SU-DHL-6 (cell line): ENCODE measurements around the gene WWP2.

ENCODE experiments used
- H2AFZ ChIP-seq: fragments of 200-600 bp; sonication (generic); 2 replicates; pipeline ENCODE4 v1.6.1; 2014; ENCODE audit warnings: low read depth, mild to moderate bottlenecking, moderate library complexity, mixed read lengths, antibody characterized with exemption, low read length; ENCODE audit not compliant: severe bottlenecking
- H3F3A ChIP-seq: fragments of 200-600 bp; shearing (Covaris generic); 2 replicates; pipeline ENCODE4 v1.6.0; 2016; ENCODE audit warnings: antibody characterized with exemption, mild to moderate bottlenecking; ENCODE audit not compliant: insufficient read depth
- H3K27ac ChIP-seq: fragments of 200-600 bp; sonication (generic); 2 replicates; pipeline ENCODE4 v1.5.1; 2016; ENCODE audit warnings: low read depth, mild to moderate bottlenecking, low read length, moderate library complexity, mixed read lengths
- H3K27me3 ChIP-seq: fragments of 200-600 bp; sonication (generic), shearing (Covaris generic); 2 replicates; pipeline ENCODE4 v1.6.0; 2014; ENCODE audit warnings: mild to moderate bottlenecking, low read length
- H3K36me3 ChIP-seq: fragments of 200-600 bp; sonication (generic); 2 replicates; pipeline ENCODE4 v1.6.1; 2014; ENCODE audit warnings: mild to moderate bottlenecking, low read length, mixed read lengths
- H3K4me2 ChIP-seq: fragments of 300-600, 200-600 bp; shearing (Covaris generic), sonication (generic); 2 replicates; pipeline ENCODE4 v1.6.0; 2014; ENCODE audit warnings: low read length, low read depth, mild to moderate bottlenecking; ENCODE audit not compliant: poor library complexity, severe bottlenecking
- H3K4me3 ChIP-seq: fragments of 200-600 bp; sonication (generic); 2 replicates; pipeline ENCODE4 v1.5.1; 2014; ENCODE audit warnings: antibody characterized with exemption, low read length, mild to moderate bottlenecking, mixed read lengths; ENCODE audit not compliant: insufficient read depth, poor library complexity, severe bottlenecking
- H3K79me2 ChIP-seq: fragments of 200-600 bp; sonication (generic); 2 replicates; pipeline ENCODE4 v1.6.1; 2014; ENCODE audit warnings: mild to moderate bottlenecking, low read length, moderate library complexity; ENCODE audit not compliant: insufficient read depth
- H3K9ac ChIP-seq: fragments of 200-600 bp; sonication (generic); 2 replicates; pipeline ENCODE4 v1.7.0; 2014; ENCODE audit warnings: mild to moderate bottlenecking, low read length
- H3K9me2 ChIP-seq: fragments of 200-600 bp; sonication (generic); replicated peaks from 2 replicates; pipeline ENCODE4 v1.6.1; 2014; ENCODE audit warnings: low read length; ENCODE audit not compliant: insufficient read depth
- H3K9me3 ChIP-seq: fragments of 200-600 bp; sonication (generic); 2 replicates; pipeline ENCODE4 v1.6.1; 2014; ENCODE audit warnings: low read length, mixed read lengths; ENCODE audit not compliant: insufficient read depth
- H4K20me1 ChIP-seq: fragments of 200-600 bp; sonication (generic); 2 replicates; pipeline ENCODE4 v1.6.1; 2014; ENCODE audit warnings: low read depth, mild to moderate bottlenecking, antibody characterized with exemption, low read length, moderate library complexity, mixed read lengths
- CTCF ChIP-seq: fragments of 200-600 bp; sonication (generic); IDR thresholded peaks from one replicate; pipeline ENCODE4 v1.5.1; 2017; ENCODE audit warnings: antibody characterized with exemption, mild to moderate bottlenecking, low read length, moderate library complexity; ENCODE audit not compliant: insufficient read depth, poor library complexity, severe bottlenecking
- EZH2phosphoT487 ChIP-seq: fragments of 200-600 bp; sonication (generic), shearing (Covaris generic); conservative IDR thresholded peaks from 2 replicates; pipeline ENCODE4 v1.6.1; 2018; ENCODE audit warnings: mild to moderate bottlenecking, antibody characterized with exemption, low read length, moderate library complexity, mixed read lengths

Gene WWP2

GRCh38 chr16:69885722-69886121 lies 123.6 kb downstream of the WWP2 start:
- H3K27ac ChIP-seq: no peak overlapping the region
- peaks cover 6% of the 10 kb centered on the region; the same call in 1 of the 2 replicates for H3K36me3 ChIP-seq
- H3K79me2 ChIP-seq: no peaks in the 10 kb centered on the region
- H3F3A ChIP-seq: no peaks in the 10 kb centered on the region
- H3K9me2 ChIP-seq: no peaks in the 10 kb centered on the region
- no peak overlapping the region for H3K9ac ChIP-seq
- no peaks in the 10 kb centered on the region for H4K20me1 ChIP-seq
- H3K9me3 ChIP-seq: no peaks in the 10 kb centered on the region
- TF ChIP-seq CTCF: no peak
- no peak for TF ChIP-seq EZH2phosphoT487
- no peak overlapping the region for H2AFZ ChIP-seq
- no peaks in the 10 kb centered on the region for H3K27me3 ChIP-seq
- H3K4me2 ChIP-seq: no peak overlapping the region
- H3K4me3 ChIP-seq: no peak overlapping the region

- TF ChIP-seq EZH2phosphoT487: no peak
- Histone ChIP-seq H3K4me2 (no peak overlapping the region), H3K4me3 (no peak overlapping the region)
Measured at GRCh38 chr16:69886726-69887125, 124.6 kb downstream of the WWP2 start.

GRCh38 chr16:69888005-69888590 lies 126.0 kb downstream of the WWP2 start:
- Histone ChIP-seq H3K27ac (no peak overlapping the region), H3K4me2 (no peak overlapping the region), H3K4me3 (no peak overlapping the region), H3K9ac (no peak overlapping the region), H4K20me1 (no peaks in the 10 kb centered on the region), H3K36me3 (peaks cover 6% of the 10 kb centered on the region; the same call in 1 of the 2 replicates), H3K9me2 (no peaks in the 10 kb centered on the region), H2AFZ (no peak overlapping the region), H3K27me3 (no peaks in the 10 kb centered on the region), H3K79me2 (no peaks in the 10 kb centered on the region), H3F3A (no peaks in the 10 kb centered on the region), H3K9me3 (no peaks in the 10 kb centered on the region)
- TF ChIP-seq EZH2phosphoT487 (no peak), CTCF (no peak)

More at GRCh38 chr16:69886726-69887125, 124.6 kb downstream of the WWP2 start:
- Histone ChIP-seq H3K79me2 (no peaks in the 10 kb centered on the region), H3K27ac (no peak overlapping the region), H3F3A (no peaks in the 10 kb centered on the region), H4K20me1 (no peaks in the 10 kb centered on the region), H3K9me3 (no peaks in the 10 kb centered on the region), H2AFZ (no peak overlapping the region), H3K9me2 (no peaks in the 10 kb centered on the region), H3K36me3 (peaks cover 6% of the 10 kb centered on the region; the same call in 1 of the 2 replicates), H3K27me3 (no peaks in the 10 kb centered on the region), H3K9ac (no peak overlapping the region)

- H3F3A ChIP-seq: no peaks in the 10 kb centered on the region
- H3K4me3 ChIP-seq: no peak overlapping the region
- TF ChIP-seq EZH2phosphoT487: no peak
- no peak for TF ChIP-seq CTCF
- H3K27me3 ChIP-seq: no peaks in the 10 kb centered on the region
- H2AFZ ChIP-seq: no peak overlapping the region
- H3K27ac ChIP-seq: no peak overlapping the region
- no peaks in the 10 kb centered on the region for H3K9me3 ChIP-seq
- H3K4me2 ChIP-seq: no peak overlapping the region
- H3K9ac ChIP-seq: no peak overlapping the region
- H3K36me3 ChIP-seq: peaks cover 6% of the 10 kb centered on the region; the same call in 1 of the 2 replicates
- H4K20me1 ChIP-seq: no peaks in the 10 kb centered on the region
- no peaks in the 10 kb centered on the region for H3K9me2 ChIP-seq
- H3K79me2 ChIP-seq: no peaks in the 10 kb centered on the region
Measured at GRCh38 chr16:69889295-69889964, 127.3 kb downstream of the WWP2 start.
